Measurements from ENCODE around the gene RPL4.
"Not testable (repeated sequence)": the region's sequence is repeated elsewhere in the genome, so short reads cannot be mapped to it uniquely, and the experiment has no call there.

The RPL4 gene

DNA sequence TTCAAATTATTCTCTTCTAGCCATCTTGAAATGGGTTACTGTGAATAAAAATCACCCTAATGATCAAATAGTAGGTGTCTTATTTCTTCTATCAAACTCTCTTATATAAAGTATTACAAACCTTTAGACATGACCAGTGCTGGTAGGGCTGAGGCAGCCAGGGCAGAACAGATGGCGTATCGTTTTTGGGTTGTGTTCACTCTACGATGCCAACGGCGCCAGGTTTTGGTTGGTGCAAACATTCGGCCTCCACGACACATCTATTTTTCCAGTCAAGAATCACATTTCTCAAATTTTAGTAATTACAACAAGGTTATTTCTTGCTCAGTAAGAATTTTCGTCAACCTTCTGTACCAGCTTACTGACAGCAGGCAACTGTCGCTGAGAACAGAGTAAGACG lies 2.2 kb downstream of the RPL4 start:
- Mint-ChIP-seq H3K36me3 (ENCODE audit: low read depth) (peaks cover 78% of the 10 kb centered on the region), H3K27me3 (no peaks in the 10 kb centered on the region), H3K4me3 (peak overlapping the region; percentile 98), H3K4me1 (ENCODE audit: low read depth) (peaks cover 53% of the 10 kb centered on the region), H3K9me3 (no peaks in the 10 kb centered on the region), H3K27ac (peak overlapping the region; percentile 35)
- intact Hi-C loops (cut with micrococcal nuclease), result no loop called here

GRCh38 chr15:66500346-66500745 lies 4.3 kb downstream of the RPL4 start:
- H3K27me3 Mint-ChIP-seq; H3K4me3 Mint-ChIP-seq; intact Hi-C loops (cut with micrococcal nuclease); H3K9me3 Mint-ChIP-seq: not testable (repeated sequence)
- peaks cover 88% of the 10 kb centered on the region for H3K36me3 Mint-ChIP-seq (ENCODE audit: low read depth)
- H3K4me1 Mint-ChIP-seq (ENCODE audit: low read depth), result peaks cover 55% of the 10 kb centered on the region
- H3K27ac Mint-ChIP-seq, result peak overlapping the region; percentile 35

DNA sequence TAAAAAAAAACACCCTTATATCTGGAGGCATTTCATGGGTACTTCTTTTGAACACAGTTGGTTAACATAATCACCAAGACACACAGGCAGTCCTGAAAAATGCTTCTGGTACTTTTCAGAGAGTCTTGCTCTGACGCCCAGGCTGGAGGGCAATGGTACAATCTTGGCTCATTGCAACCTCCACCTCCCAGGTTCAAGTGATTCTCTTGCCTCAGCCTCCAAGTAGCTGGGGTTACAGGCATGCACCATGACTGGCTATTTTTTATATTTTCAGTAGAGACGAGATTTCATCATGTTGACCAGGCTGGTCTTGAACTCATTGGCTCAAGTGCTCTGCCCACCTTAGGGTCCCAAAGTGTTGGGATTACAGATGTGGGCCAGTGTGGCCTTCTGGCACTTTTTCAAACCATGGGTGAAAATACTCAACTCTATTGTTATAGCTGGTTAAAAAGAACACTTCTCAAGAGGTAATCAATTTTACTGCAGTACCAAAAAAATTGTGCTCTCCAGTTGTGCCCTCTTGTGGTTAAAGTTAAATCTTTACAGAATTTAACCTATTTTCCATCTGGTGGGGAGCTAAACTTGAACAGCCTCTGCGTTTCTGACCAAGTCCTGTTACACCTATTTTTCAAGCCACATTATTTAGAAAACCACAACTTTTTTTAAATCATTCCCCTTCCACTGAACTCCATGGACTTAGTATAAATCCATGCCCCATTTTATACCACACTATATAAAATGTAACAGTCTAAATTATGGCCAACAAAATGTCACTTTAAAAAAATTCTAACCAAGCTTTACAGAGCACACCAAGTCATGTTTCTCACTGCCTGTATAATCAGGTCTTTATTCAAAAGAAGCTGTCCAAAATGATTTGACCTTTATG lies 5.9 kb downstream of the RPL4 start:
- intact Hi-C loops (cut with micrococcal nuclease), result loop anchor here (5.0 kb wide), 1 partner anchor 206 kb away; the partner anchor contains the start of gene DIS3L
- Mint-ChIP-seq H3K9me3 (no peaks in the 10 kb centered on the region), H3K36me3 (ENCODE audit: low read depth) (peaks cover 89% of the 10 kb centered on the region), H3K27me3 (no peaks in the 10 kb centered on the region), H3K27ac (peak overlapping the region; percentile 98), H3K4me1 (ENCODE audit: low read depth) (peaks cover 61% of the 10 kb centered on the region), H3K4me3 (no peak overlapping the region)

DNA sequence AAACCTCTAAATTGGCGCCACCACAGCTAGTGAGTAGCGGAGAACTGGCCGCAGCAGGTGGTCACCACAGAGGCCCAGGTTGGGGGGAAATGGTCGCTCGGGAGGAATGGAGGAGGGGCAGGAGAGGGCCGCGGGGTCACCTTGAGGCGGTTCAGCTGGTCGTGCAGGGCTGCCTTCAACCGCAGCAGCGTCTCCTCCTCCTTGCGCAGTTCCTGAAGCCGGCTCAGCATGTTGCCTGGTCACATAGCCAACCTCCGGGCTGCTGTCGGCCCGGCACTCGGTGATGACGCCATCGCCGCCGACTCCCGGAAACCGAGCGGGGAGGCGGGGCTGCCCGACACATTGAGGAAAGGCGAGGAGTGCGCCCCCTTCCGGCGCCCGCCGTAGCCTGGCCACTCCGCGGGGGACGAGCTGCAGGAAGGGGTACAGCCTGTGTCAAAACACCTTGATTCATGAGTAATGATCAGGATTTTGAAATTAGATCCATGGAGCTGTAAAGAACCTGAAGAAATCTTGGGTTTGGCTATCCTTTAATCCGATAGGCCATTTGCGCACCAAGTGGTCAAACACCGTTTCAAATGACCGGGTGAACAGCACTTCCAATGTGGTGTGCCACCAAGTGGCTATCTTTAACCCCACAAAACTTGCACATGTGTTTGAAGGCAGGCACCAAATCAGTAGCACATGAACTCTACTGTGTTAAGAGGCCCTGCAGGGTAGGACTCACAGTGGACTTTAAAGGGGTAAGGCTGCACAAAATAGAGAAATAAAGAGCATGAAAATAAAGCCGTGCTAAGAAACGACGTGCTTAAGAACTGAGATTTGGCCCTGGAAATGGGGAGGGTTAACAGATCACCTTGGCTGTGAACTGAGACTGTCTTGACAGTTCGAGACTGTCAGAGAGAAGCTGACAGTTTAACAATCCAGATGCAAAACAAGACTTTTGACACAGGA lies 6.9 kb downstream of the RPL4 start, which contains the start of gene SNAPC5:
TSS of gene SNAPC5 (minus strand) at position 261 of the 954 bp plus-strand sequence. CDS start at position 230, 31 bp downstream.
- Mint-ChIP-seq H3K27me3 (no peaks in the 10 kb centered on the region), H3K4me3 (peak within 1 kb of the TSS; percentile 90), H3K36me3 (ENCODE audit: low read depth) (peaks cover 90% of the 10 kb centered on the region), H3K27ac (peak within 1 kb of the TSS; percentile 98), H3K9me3 (no peaks in the 10 kb centered on the region), H3K4me1 (ENCODE audit: low read depth) (peaks cover 52% of the 10 kb centered on the region)
- intact Hi-C loops (cut with micrococcal nuclease), result loop anchor here (1.0 to 5.0 kb wide), 4 partner anchors 8 to 205 kb away; partner anchors contain the start of genes DIS3L, MAP2K1, TIPIN and ZWILCH

DNA sequence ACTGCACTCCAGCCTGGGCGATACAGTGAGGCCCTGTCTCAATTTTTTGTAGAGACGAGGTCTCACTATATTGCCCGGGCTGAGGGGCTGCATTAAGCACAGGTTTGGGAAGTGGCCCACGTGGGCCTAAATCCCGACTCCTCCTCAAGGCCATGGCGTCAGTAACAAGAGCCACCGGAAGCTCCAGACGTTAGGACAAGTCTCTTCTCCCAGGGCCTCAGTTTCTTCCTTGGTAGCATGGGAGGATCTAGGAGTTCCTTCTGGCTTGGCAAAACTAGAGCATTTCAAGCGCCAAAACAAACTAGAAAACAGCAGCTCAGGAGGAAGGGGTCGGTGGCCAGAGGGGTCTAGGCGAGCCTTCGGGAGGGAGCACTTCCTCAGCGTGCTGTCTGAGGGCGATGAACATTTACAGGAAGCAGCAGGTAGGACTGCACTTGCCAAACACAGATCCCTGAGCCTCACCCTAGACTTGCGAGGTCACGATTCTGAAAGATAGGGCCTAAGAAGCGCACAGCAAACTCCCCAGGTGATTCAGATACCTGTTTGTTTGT lies 7.6 kb downstream of the RPL4 start:
- Mint-ChIP-seq H3K27ac (peak overlapping the region; percentile 98), H3K4me3 (peak overlapping the region; percentile 90), H3K9me3 (no peaks in the 10 kb centered on the region), H3K27me3 (no peaks in the 10 kb centered on the region), H3K4me1 (ENCODE audit: low read depth) (peaks cover 46% of the 10 kb centered on the region), H3K36me3 (ENCODE audit: low read depth) (peaks cover 88% of the 10 kb centered on the region)
- intact Hi-C loops (cut with micrococcal nuclease), result loop anchor here (1.0 to 5.0 kb wide), 4 partner anchors 8 to 205 kb away; partner anchors contain the start of genes DIS3L, MAP2K1, TIPIN and ZWILCH

- no peaks in the 10 kb centered on the region for H3K9me3 Mint-ChIP-seq
- intact Hi-C loops (cut with micrococcal nuclease), result no loop called here
- H3K4me3 Mint-ChIP-seq, result no peak overlapping the region
- H3K27me3 Mint-ChIP-seq, result no peaks in the 10 kb centered on the region
- H3K4me1 Mint-ChIP-seq (ENCODE audit: low read depth), result peaks cover 32% of the 10 kb centered on the region
- H3K27ac Mint-ChIP-seq, result peak overlapping the region; percentile 45
- H3K36me3 Mint-ChIP-seq (ENCODE audit: low read depth), result peaks cover 87% of the 10 kb centered on the region
These were observed 10.4 kb downstream of the RPL4 start for GRCh38 chr15:66494262-66494661.

GRCh38 chr15:66491846-66492245 lies 12.8 kb downstream of the RPL4 start:
- no peaks in the 10 kb centered on the region for H3K9me3 Mint-ChIP-seq
- intact Hi-C loops (cut with micrococcal nuclease), result no loop called here
- H3K27me3 Mint-ChIP-seq, result no peaks in the 10 kb centered on the region
- H3K27ac Mint-ChIP-seq, result no peak overlapping the region
- H3K4me1 Mint-ChIP-seq (ENCODE audit: low read depth), result peaks cover 22% of the 10 kb centered on the region
- H3K4me3 Mint-ChIP-seq, result no peak overlapping the region
- peaks cover 87% of the 10 kb centered on the region for H3K36me3 Mint-ChIP-seq (ENCODE audit: low read depth)

- H3K27ac Mint-ChIP-seq, result no peak overlapping the region
- no peaks in the 10 kb centered on the region for H3K27me3 Mint-ChIP-seq
- intact Hi-C loops (cut with micrococcal nuclease), result no loop called here
- H3K4me3 Mint-ChIP-seq, result no peak overlapping the region
- no peaks in the 10 kb centered on the region for H3K9me3 Mint-ChIP-seq
- H3K36me3 Mint-ChIP-seq (ENCODE audit: low read depth), result peaks cover 97% of the 10 kb centered on the region
- H3K4me1 Mint-ChIP-seq (ENCODE audit: low read depth), result peaks cover 4% of the 10 kb centered on the region
These were observed 15.4 kb downstream of the RPL4 start for GRCh38 chr15:66489179-66489791.

- intact Hi-C loops (cut with micrococcal nuclease), result no loop called here
- H3K27ac Mint-ChIP-seq, result no peak overlapping the region
- H3K4me1 Mint-ChIP-seq (ENCODE audit: low read depth), result no peaks in the 10 kb centered on the region
- H3K4me3 Mint-ChIP-seq, result no peak overlapping the region
- no peaks in the 10 kb centered on the region for H3K9me3 Mint-ChIP-seq
- H3K36me3 Mint-ChIP-seq (ENCODE audit: low read depth), result peaks cover 97% of the 10 kb centered on the region
- H3K27me3 Mint-ChIP-seq, result no peaks in the 10 kb centered on the region
These were observed 16.1 kb downstream of the RPL4 start for GRCh38 chr15:66488525-66488924.

GRCh38 chr15:66486887-66487286 lies 17.8 kb downstream of the RPL4 start:
- H3K9me3 Mint-ChIP-seq, result no peaks in the 10 kb centered on the region
- no peaks in the 10 kb centered on the region for H3K27me3 Mint-ChIP-seq
- intact Hi-C loops (cut with micrococcal nuclease), result no loop called here
- no peak overlapping the region for H3K27ac Mint-ChIP-seq
- no peak overlapping the region for H3K4me3 Mint-ChIP-seq
- peaks cover 16% of the 10 kb centered on the region for H3K4me1 Mint-ChIP-seq (ENCODE audit: low read depth)
- peaks cover 99% of the 10 kb centered on the region for H3K36me3 Mint-ChIP-seq (ENCODE audit: low read depth)

DNA sequence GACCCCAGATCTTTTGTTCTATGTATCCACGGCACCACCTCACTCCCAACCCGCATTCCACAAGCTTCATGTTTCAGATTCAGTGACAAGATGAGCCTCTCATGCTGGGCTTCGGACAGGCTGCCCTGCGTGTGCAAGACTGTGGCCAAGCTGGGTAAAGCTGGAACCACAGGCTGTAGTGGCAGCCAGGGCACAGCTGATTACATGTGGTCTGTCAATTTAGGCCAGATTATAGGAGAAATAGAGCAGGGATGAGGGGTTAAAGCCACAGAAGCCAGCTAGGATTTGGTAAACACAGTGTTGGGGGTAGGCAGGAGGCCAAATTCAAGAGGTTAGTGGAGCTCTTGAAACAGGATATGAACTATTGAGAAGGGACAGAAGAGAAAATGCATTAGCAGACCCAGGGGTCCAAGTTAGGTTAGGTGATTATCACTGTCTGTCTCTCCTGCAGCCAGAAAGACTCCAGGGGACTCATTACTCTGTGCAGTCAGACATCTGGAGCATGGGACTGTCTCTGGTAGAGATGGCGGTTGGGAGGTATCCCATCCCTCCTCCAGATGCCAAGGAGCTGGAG lies 20.0 kb downstream of the RPL4 start:
- peaks cover 94% of the 10 kb centered on the region for H3K36me3 Mint-ChIP-seq (ENCODE audit: low read depth)
- no peaks in the 10 kb centered on the region for H3K9me3 Mint-ChIP-seq
- no peak overlapping the region for H3K27ac Mint-ChIP-seq
- H3K4me3 Mint-ChIP-seq, result no peak overlapping the region
- no peaks in the 10 kb centered on the region for H3K27me3 Mint-ChIP-seq
- peaks cover 29% of the 10 kb centered on the region for H3K4me1 Mint-ChIP-seq (ENCODE audit: low read depth)
- intact Hi-C loops (cut with micrococcal nuclease), result no loop called here

GRCh38 chr15:66483131-66483566 lies 21.5 kb downstream of the RPL4 start:
- Mint-ChIP-seq H3K27me3 (no peaks in the 10 kb centered on the region), H3K9me3 (no peaks in the 10 kb centered on the region), H3K4me1 (ENCODE audit: low read depth) (peaks cover 29% of the 10 kb centered on the region), H3K36me3 (ENCODE audit: low read depth) (peaks cover 90% of the 10 kb centered on the region), H3K4me3 (no peak overlapping the region), H3K27ac (no peak overlapping the region)
- intact Hi-C loops (cut with micrococcal nuclease), result no loop called here

GRCh38 chr15:66482539-66482938 lies 22.1 kb downstream of the RPL4 start:
- Mint-ChIP-seq H3K4me3 (no peak overlapping the region), H3K27ac (peak overlapping the region; percentile 1), H3K36me3 (ENCODE audit: low read depth) (peaks cover 88% of the 10 kb centered on the region), H3K4me1 (ENCODE audit: low read depth) (peaks cover 29% of the 10 kb centered on the region), H3K9me3 (no peaks in the 10 kb centered on the region), H3K27me3 (no peaks in the 10 kb centered on the region)
- intact Hi-C loops (cut with micrococcal nuclease), result no loop called here

Measured in dendritic cell treated with granulocyte-macrophage colony-stimulating factor and Interleukin-4, amounts not matched to agents 40 ng/mL and 50 ng/mL, for 4 days (primary cell).